GM23338 (cell line): ENCODE measurements around the gene COL6A3.

Experiments
- CREB1 ChIP-seq: fragments of 250-450 bp; sonication (Bioruptor Pico); IDR thresholded peaks from 2 replicates; pipeline ENCODE4 v1.5.0; 2020; ENCODE audit warnings: low read depth, mild to moderate bottlenecking, moderate library complexity
- CTCF ChIP-seq, 2 experiments: fragments of 200-600 bp in 1 of 2; sonication (generic) in 1 of 2; conservative IDR thresholded peaks; 2 replicates each; pipeline versions ENCODE4 v1.5.1 to v1.6.1; 2016 to 2017; ENCODE audit warnings: antibody characterized with exemption in 2 of 2, low read depth in 2 of 2, mild to moderate bottlenecking in 2 of 2, moderate library complexity in 1 of 2
- EZH2 ChIP-seq: fragments of 200-600 bp; sonication (generic); IDR thresholded peaks from one replicate; pipeline ENCODE4 v1.8.0; 2017; ENCODE audit warnings: antibody characterized with exemption, mild to moderate bottlenecking, low read depth; ENCODE audit not compliant: unreplicated experiment
- EZH2phosphoT487 ChIP-seq: fragments of 200-600 bp; sonication (generic); IDR thresholded peaks from one replicate; pipeline ENCODE4 v1.8.1; 2018; ENCODE audit warnings: antibody characterized with exemption; ENCODE audit not compliant: unreplicated experiment
- JUNB ChIP-seq: IDR thresholded peaks from one replicate; pipeline ENCODE4 v1.6.1; 2016; ENCODE audit warnings: antibody characterized with exemption; ENCODE audit not compliant: unreplicated experiment
- POLR2AphosphoS5 ChIP-seq: IDR thresholded peaks from 2 replicates; pipeline ENCODE4 v1.6.1; 2016; ENCODE audit warnings: antibody characterized with exemption, low read depth
- ZNF114 ChIP-seq: fragments of 250-450 bp; sonication (Bioruptor Pico); IDR thresholded peaks from 2 replicates; pipeline ENCODE4 v1.5.0; 2020; ENCODE audit warnings: mild to moderate bottlenecking, moderate library complexity
- ZNF331 ChIP-seq: fragments of 250-450 bp; sonication (Bioruptor Pico); IDR thresholded peaks from 2 replicates; pipeline ENCODE4 v1.5.0; 2020; ENCODE audit warnings: low read depth, mild to moderate bottlenecking, moderate library complexity
- TF ChIP-seq, protein P1 (sequence below): IDR thresholded peaks from 2 replicates; pipeline ENCODE4 v1.6.1; 2016; ENCODE audit warnings: antibody characterized with exemption
- TF ChIP-seq, protein P2 (sequence below): IDR thresholded peaks from one replicate; pipeline ENCODE4 v1.6.1; 2018; ENCODE audit warnings: antibody characterized with exemption; ENCODE audit not compliant: unreplicated experiment

GRCh38 chr2:237312021-237312755, 101.8 kb downstream of the COL6A3 start:
- no peak for TF ChIP-seq EZH2phosphoT487
- no peak for TF ChIP-seq CTCF (conservative IDR thresholded peaks at IDR 0.05; ENCODE audit: low read depth in 2 of 2)
- no peak for TF ChIP-seq EZH2
- no peak for TF ChIP-seq POLR2AphosphoS5
- TF ChIP-seq CREB1 (CRISPR knock-in tag): no peak
- no peak for TF ChIP-seq JUNB
- TF ChIP-seq, protein P1, sequence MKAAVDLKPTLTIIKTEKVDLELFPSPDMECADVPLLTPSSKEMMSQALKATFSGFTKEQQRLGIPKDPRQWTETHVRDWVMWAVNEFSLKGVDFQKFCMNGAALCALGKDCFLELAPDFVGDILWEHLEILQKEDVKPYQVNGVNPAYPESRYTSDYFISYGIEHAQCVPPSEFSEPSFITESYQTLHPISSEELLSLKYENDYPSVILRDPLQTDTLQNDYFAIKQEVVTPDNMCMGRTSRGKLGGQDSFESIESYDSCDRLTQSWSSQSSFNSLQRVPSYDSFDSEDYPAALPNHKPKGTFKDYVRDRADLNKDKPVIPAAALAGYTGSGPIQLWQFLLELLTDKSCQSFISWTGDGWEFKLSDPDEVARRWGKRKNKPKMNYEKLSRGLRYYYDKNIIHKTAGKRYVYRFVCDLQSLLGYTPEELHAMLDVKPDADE: no peak
- TF ChIP-seq, protein P2, sequence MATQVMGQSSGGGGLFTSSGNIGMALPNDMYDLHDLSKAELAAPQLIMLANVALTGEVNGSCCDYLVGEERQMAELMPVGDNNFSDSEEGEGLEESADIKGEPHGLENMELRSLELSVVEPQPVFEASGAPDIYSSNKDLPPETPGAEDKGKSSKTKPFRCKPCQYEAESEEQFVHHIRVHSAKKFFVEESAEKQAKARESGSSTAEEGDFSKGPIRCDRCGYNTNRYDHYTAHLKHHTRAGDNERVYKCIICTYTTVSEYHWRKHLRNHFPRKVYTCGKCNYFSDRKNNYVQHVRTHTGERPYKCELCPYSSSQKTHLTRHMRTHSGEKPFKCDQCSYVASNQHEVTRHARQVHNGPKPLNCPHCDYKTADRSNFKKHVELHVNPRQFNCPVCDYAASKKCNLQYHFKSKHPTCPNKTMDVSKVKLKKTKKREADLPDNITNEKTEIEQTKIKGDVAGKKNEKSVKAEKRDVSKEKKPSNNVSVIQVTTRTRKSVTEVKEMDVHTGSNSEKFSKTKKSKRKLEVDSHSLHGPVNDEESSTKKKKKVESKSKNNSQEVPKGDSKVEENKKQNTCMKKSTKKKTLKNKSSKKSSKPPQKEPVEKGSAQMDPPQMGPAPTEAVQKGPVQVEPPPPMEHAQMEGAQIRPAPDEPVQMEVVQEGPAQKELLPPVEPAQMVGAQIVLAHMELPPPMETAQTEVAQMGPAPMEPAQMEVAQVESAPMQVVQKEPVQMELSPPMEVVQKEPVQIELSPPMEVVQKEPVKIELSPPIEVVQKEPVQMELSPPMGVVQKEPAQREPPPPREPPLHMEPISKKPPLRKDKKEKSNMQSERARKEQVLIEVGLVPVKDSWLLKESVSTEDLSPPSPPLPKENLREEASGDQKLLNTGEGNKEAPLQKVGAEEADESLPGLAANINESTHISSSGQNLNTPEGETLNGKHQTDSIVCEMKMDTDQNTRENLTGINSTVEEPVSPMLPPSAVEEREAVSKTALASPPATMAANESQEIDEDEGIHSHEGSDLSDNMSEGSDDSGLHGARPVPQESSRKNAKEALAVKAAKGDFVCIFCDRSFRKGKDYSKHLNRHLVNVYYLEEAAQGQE: no peak
- no peak for TF ChIP-seq ZNF331 (CRISPR knock-in tag)
- no peak for TF ChIP-seq ZNF114
